ENCODE measurements around the gene PSMC3.

PSMC3 gene

GRCh38 chr11:47415091-47415854, 11.0 kb downstream of the PSMC3 start:
- FAIRE-seq (no peak), DNase-seq (ENCODE audit: extremely low spot score, insufficient read length, low read depth) (no peak)

- FAIRE-seq (no peak), DNase-seq (ENCODE audit: extremely low spot score, insufficient read length, low read depth) (no peak)
Measured at GRCh38 chr11:47414685-47415070, 11.6 kb downstream of the PSMC3 start.

GRCh38 chr11:47413908-47414684, 12.1 kb downstream of the PSMC3 start:
- FAIRE-seq = no peak
- no peak for DNase-seq (ENCODE audit: extremely low spot score, insufficient read length, low read depth)

DNA sequence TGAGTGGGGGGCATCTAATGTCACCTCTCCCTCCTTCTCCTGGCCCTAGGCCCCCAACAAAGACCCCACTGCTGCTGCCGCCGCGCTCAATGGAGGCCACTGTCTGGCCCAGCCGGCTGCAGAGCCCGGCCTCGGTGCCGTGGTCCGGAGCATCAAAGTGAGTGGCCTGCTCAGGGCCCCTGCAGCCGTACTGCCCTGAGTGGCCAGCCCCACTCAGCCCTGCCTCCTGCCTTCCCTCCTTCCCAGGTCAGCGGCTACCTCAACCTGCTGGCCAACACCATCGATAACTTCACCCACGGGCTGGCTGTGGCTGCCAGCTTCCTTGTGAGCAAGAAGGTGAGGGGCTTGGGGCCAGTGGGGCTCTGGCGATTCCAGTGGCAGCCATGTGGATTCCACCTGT, 12.9 kb downstream of the PSMC3 start:
- DNase-seq (ENCODE audit: extremely low spot score, insufficient read length, low read depth) (no peak), FAIRE-seq (no peak)

DNA sequence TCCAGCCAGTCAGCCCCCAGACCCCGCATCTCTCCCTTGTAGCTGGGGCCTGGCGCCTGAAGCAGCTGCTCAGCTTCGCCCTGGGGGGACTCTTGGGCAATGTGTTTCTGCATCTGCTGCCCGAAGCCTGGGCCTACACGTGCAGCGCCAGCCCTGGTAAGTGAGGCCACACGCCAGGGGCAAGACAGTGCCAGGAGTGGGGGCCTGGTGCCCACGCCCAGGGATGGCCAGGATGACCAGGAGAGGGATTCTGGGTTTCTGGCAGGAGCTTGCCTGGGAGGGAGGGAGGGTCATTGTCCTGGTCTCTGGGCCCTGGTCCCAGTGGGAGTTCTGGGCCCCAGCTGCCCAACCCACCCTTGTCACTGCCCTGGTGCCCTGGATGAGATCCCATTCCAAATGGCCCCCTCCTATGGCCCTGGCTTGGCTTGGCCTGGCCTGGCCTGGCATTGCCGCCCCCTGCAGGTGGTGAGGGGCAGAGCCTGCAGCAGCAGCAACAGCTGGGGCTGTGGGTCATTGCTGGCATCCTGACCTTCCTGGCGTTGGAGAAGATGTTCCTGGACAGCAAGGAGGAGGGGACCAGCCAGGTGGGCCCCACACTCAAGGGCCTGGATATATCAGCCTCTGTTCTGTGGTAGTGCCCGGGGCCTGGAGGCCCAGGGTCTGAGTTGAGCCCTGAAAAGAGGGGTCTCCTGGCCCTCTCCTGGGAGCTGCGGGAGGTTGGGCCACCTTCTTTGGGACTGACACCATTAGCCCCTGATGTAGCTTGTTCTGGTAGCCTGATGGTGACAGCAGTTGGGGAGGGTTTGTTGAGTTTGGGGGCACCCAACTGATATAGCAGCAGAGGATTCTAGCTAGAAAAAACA, 14.1 kb downstream of the PSMC3 start:
- peak; percentile 81 for FAIRE-seq

GRCh38 chr11:47410370-47411264, 15.6 kb downstream of the PSMC3 start:
- DNase-seq (ENCODE audit: extremely low spot score, insufficient read length, low read depth) = no peak

More for the DNA sequence above, 14.1 kb downstream of the PSMC3 start:
- DNase-seq (ENCODE audit: extremely low spot score, insufficient read length, low read depth) = no peak

GRCh38 chr11:47409440-47410369, 16.5 kb downstream of the PSMC3 start:
- FAIRE-seq (no peak), DNase-seq (ENCODE audit: extremely low spot score, insufficient read length, low read depth) (no peak)

More at GRCh38 chr11:47410370-47411264, 15.6 kb downstream of the PSMC3 start:
- FAIRE-seq = no peak

- DNase-seq (ENCODE audit: extremely low spot score, insufficient read length, low read depth) (no peak), FAIRE-seq (no peak)
Measured at GRCh38 chr11:47408598-47409439, 17.4 kb downstream of the PSMC3 start.

DNA sequence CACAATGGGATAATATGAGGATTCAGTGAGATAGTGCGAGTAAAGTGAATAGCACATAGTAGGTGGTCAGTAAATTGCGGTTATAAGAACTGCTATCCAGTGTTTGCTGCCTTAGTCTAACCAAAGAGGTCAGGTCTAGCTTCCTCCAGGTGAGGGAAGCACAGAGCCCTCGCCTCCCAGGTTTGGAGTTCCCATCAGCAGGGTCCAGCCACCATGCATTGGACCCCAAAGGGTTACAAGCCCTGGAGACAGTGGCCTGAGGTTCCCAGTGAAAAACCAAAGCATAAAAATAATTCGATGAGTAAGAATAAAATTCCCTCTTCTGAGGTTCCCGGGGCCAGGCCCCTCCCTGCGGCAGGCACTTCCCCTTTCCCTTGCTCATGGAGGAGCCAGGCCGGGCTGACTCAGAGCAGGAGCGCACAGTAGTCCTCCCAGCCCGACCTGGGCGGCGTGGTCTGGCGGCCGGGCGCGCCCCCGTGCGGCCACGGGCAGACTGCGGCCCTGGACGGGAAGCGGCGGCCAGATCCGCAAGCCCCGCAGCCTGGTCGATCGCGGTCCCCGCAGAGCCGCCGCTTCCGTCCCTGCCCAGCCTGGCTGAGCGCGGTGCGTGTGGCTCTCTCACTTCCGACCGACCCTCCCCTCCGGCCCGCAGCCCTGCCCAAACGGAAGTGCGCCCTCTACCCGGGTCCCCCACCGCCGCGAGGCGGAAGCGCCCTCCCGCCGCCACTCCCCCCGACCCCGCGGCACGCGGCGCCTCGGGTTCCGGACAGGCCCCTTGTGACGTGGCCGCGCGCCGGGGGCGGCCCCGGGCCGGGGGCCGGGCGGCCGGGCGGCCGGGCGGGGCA, 18.3 kb downstream of the PSMC3 start, which contains the start of gene SLC39A13:
TSS of gene SLC39A13 (plus strand) at position 845 of the 845 bp plus-strand sequence. CDS start 1,505 bp downstream, outside the sequence.
- peak; percentile 93 for DNase-seq (ENCODE audit: extremely low spot score, insufficient read length, low read depth)
- FAIRE-seq = peak; percentile 87

DNA sequence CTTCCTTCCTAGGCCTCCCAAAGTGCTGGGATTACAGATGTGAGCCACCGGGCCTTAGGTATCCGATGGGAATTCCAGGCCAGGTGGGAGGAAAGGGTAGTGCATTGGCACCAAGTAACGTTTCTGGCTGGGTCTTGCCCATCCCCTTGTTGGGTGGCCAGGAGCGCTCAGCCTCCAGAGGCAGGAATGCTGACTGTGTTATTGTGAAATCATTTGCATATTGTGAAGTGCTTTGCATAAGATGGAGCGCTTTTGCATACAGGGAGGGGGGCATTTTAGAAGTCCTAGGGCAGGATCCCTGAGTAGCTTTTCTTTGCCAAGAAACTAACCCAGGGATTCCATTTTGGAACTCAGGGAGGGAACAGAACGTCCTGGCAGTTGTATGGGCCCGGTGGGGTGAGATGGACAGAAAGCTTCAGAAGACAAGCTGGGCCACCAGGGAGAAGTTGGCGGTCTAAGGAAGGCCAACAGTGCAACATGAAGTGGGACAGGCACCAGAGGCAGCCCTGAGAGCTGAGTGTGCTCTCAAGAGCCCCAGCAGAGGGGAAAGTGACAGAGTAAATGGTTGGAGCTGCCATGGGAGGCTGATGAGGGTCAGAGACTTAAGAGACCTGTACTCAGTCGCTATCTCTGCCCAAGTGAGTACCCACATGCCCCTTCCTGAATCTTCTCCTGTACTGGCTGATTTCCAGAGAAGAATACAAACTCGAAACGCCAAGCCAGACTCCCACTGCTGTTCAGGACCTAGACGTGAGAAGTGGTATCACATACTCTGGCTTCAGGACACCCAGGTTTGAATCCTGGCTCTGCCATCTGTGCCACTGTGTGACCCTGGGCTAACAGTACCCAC, 19.1 kb downstream of the PSMC3 start:
- FAIRE-seq (no peak), DNase-seq (ENCODE audit: extremely low spot score, insufficient read length, low read depth) (no peak)

GRCh38 chr11:47403571-47403970, 22.7 kb downstream of the PSMC3 start:
- no peak for FAIRE-seq
- no peak for DNase-seq (ENCODE audit: extremely low spot score, insufficient read length, low read depth)

DNA sequence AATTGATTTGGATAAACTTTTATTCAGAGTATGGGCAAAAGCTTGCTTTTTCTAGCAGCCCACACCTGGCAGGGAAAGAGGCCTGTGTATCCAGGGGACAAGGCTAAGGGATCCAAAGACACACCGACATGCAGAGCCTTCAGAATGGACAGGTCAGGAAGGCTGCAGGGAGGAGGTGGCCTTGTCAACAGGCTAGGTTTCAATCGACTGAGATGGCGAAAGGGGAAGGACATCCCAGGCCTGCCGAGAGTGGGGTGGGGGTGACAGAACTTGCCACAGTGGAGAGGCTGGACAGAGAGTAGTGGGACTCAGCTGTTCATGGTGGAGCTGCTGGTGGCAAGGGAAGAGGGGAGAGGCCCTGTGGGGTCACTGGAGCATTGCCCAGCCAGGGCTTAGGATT, 23.1 kb downstream of the PSMC3 start:
- DNase-seq (ENCODE audit: extremely low spot score, insufficient read length, low read depth) (no peak), FAIRE-seq (no peak)

GRCh38 chr11:47400768-47401279, 25.4 kb downstream of the PSMC3 start:
- FAIRE-seq = peak; percentile 71
- no peak for DNase-seq (ENCODE audit: extremely low spot score, insufficient read length, low read depth)

DNA sequence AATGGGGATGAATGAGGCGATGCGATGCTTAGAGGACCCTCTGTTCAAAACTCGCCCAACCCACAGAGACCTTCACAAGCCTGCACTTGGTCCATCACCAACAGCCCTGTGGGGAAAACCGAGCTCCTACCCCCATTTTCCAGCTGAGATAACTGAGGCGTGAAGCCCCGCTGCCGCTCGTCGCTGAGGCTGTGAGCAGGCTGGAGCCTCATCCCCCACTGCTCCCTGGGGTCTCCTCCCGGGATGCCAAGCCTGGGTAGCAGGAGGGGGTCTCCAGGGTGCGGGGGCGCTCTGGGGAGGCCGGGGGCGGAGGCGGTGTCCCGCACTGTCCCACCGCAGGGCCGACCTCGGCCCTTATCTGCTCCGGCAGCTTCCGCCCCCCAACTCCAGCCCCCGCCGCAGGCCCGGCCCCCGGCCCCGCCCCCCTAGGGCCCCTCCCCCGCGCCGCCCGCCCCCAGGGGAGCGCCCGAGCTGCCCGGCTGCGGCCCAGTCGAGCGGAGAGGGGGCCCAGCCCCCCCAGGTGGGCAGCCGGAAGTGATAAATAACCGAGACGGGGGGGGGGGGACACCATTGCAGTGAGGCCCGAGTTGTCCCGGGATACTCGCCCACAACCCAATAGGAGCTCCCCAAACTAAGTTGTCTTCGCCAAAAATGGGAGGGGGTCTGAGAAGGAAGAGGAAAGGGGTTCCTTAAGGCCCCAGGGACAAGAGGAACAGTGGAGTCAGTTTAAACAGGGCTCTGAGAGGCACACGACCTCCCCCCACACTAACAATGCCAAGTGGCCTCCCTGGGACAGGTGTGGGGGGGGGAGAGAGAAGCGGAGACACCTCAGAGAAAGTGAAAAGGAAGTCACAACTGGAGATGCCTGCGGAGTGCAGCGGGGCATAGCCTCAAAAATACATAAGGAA, 26.1 kb downstream of the PSMC3 start:
- DNase-seq (ENCODE audit: extremely low spot score, insufficient read length, low read depth) (no peak), FAIRE-seq (peak; percentile 12)
